ENCODE measurements around the gene MPZL2. TPM values are rescaled to one million over a fixed set of nuclear protein-coding genes. Genes with fewer than 3 reads are reported as not detected.

Gene MPZL2
- total and polyA plus RNA-seq, 2 of the 13 experiments (the other 11 are each of a cell fraction or from before 2014, with no cell fraction given), result 27.9 to 53.7 TPM

DNA sequence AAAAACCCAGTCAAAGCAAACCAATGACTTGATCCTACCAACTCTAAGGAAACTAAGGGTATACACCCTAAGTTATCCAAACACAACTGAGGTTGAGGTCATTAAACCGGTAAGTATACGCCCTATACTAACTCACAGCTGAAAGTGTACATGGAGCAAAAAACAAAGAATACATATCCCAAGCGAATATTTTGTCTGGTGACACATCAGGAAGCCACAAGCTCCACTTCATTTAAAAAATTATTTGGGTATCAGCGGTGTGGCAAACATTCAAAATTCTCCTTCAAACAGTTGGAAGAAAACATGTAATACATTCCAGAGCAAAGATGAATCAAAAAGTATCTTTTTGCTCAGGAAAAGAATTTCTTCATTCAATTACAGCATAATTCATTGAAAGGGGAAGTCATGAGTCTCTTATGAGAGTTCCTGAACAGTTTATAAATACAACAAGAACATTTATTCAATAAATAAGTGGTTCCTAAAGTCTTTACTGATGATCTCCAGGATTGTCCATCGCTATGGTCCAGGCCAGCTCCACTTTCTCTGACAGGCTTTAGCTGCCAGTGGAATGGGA is 34.7 kb downstream of the MPZL2 start:
- ChIA-PET POLR2A (no interaction called here), CTCF (ENCODE audit: low intra/inter-chr PET ratio, low total read pairs) (no interaction called here)
- Histone ChIP-seq H3K4me2 (ENCODE audit: low read depth, low read length) (no peak overlapping the region), H4K20me1 (ENCODE audit: insufficient read depth, low read length) (no peaks in the 10 kb centered on the region), H3K27ac (ENCODE audit: extremely low read length, insufficient read depth, low read length) (no peak overlapping the region), H3K36me3 (replicated peaks in 1 of 2; ENCODE audit: control insufficient read depth in 1 of 2, insufficient read depth in 2 of 2, low read length in 2 of 2) (peaks cover 0 to 18% of the 10 kb centered on the region in 2 experiments; a peak in 3 of 5 replicates), H3K79me2 (ENCODE audit: insufficient read depth, low read length) (no peaks in the 10 kb centered on the region), H2AFZ (ENCODE audit: low read length) (no peak overlapping the region), H3K9ac (ENCODE audit: insufficient read depth, low read depth, low read length) (no peak overlapping the region), H3K4me3 (replicated peaks in 1 of 3; ENCODE audit: insufficient read depth in 1 of 3, low read depth in 2 of 3, low read length in 3 of 3) (no peak overlapping the region), H3K9me3 (ENCODE audit: low read length) (no peaks in the 10 kb centered on the region), H3K27me3 (ENCODE audit: control insufficient read depth in 1 of 2, insufficient read depth in 2 of 2, low read length in 2 of 2) (no peaks in the 10 kb centered on the region), H3K4me1 (ENCODE audit: insufficient read depth, low read length) (0 out of 2 replicates have a peak, but pooled peaks cover 9% of the 10 kb centered on the region)
- intact Hi-C loops (cut with micrococcal nuclease; ENCODE audit: unreplicated experiment) (no loop called here), in situ Hi-C loops (cut with HindIII; ENCODE audit: extremely low pct_ligation_motif_present, low pct_unique_long_range_greater_than_20kb) (no loop called here)
- DNase-seq (ENCODE audit: low spot score), result no peak
- no TSS peak for BruUV-seq (replicated peaks)
- FAIRE-seq, result no peak
- ATAC-seq, result no peak
- no peak for TF ChIP-seq CAMTA2 (CRISPR knock-in tag; IDR thresholded peaks at IDR 0.05; ENCODE audit: borderline replicate concordance)
- no peak for TF ChIP-seq ELF4 (CRISPR knock-in tag; IDR thresholded peaks at IDR 0.05; ENCODE audit: borderline replicate concordance)
- TF ChIP-seq, protein P1, sequence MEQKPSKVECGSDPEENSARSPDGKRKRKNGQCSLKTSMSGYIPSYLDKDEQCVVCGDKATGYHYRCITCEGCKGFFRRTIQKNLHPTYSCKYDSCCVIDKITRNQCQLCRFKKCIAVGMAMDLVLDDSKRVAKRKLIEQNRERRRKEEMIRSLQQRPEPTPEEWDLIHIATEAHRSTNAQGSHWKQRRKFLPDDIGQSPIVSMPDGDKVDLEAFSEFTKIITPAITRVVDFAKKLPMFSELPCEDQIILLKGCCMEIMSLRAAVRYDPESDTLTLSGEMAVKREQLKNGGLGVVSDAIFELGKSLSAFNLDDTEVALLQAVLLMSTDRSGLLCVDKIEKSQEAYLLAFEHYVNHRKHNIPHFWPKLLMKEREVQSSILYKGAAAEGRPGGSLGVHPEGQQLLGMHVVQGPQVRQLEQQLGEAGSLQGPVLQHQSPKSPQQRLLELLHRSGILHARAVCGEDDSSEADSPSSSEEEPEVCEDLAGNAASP (CRISPR knock-in tag; IDR thresholded peaks at IDR 0.05; ENCODE audit: borderline replicate concordance), result no peak
- no peak for TF ChIP-seq TP53 (CRISPR knock-in tag; conservative IDR thresholded peaks at IDR 0.05)
- 90% methylated on average over 5 of the region's 5 CpGs for WGBS (ENCODE audit: low lambda C conversion rate)
